Activated CD8-positive, alpha-beta memory T cell treated with anti-CD3 and anti-CD28 coated beads, Interleukin-2, amount 50 U/mL, for 24 hours (primary cell): ENCODE measurements around the gene SBNO2.

ENCODE experiments used
- DNase-seq: peaks from one replicate; pipeline ENCODE4 v3.0.0-alpha.2; 2020; ENCODE audit errors: extremely low read depth

The SBNO2 gene

GRCh38 chr19:1154731-1155351 is 19.2 kb downstream of the SBNO2 start:
- DNase-seq = no peak

GRCh38 chr19:1153891-1154730 is 20.0 kb downstream of the SBNO2 start:
- no peak for DNase-seq

GRCh38 chr19:1151917-1152587 is 22.0 kb downstream of the SBNO2 start:
- DNase-seq = no peak

GRCh38 chr19:1151037-1151724 is 22.9 kb downstream of the SBNO2 start:
- DNase-seq = no peak

GRCh38 chr19:1150333-1151036 is 23.6 kb downstream of the SBNO2 start:
- no peak for DNase-seq

- no peak for DNase-seq
Observed at GRCh38 chr19:1149259-1150045, 24.6 kb downstream of the SBNO2 start.

GRCh38 chr19:1147934-1148549 is 26.0 kb downstream of the SBNO2 start:
- no peak for DNase-seq

GRCh38 chr19:1146858-1147780 is 26.9 kb downstream of the SBNO2 start:
- no peak for DNase-seq

GRCh38 chr19:1146412-1146699 is 27.7 kb downstream of the SBNO2 start:
- no peak for DNase-seq

GRCh38 chr19:1145635-1146411 is 28.2 kb downstream of the SBNO2 start:
- no peak for DNase-seq

GRCh38 chr19:1144741-1145140 is 29.3 kb downstream of the SBNO2 start:
- DNase-seq = no peak

GRCh38 chr19:1143828-1144399 is 30.2 kb downstream of the SBNO2 start:
- no peak for DNase-seq

GRCh38 chr19:1141944-1142343 is 32.1 kb downstream of the SBNO2 start:
- DNase-seq = no peak

- DNase-seq = no peak
Observed at GRCh38 chr19:1140272-1141027, 33.6 kb downstream of the SBNO2 start.

- no peak for DNase-seq
Observed at GRCh38 chr19:1139126-1139525, 34.9 kb downstream of the SBNO2 start.

- no peak for DNase-seq
Observed at GRCh38 chr19:1138121-1138520, 35.9 kb downstream of the SBNO2 start.

GRCh38 chr19:1136621-1137317 is 37.3 kb downstream of the SBNO2 start:
- DNase-seq = no peak
